OCI-LY1 (cell line): ENCODE data around the gene GPR155.

Source experiments
- EZH2 ChIP-seq: fragments of 200-600 bp; sonication (generic), shearing (Covaris generic); IDR thresholded peaks from 2 replicates; pipeline ENCODE4 v1.8.0; 2017; ENCODE audit warnings: borderline replicate concordance, mixed run types, mild to moderate bottlenecking, antibody characterized with exemption, low read length, moderate library complexity, mixed read lengths
- TF ChIP-seq, protein P1 (sequence below): fragments of 200-600 bp; sonication (generic), shearing (Covaris generic); IDR thresholded peaks from 2 replicates; pipeline ENCODE4 v1.5.1; 2017; ENCODE audit warnings: mild to moderate bottlenecking, antibody characterized with exemption, low read length, moderate library complexity, mixed read lengths

DNA sequence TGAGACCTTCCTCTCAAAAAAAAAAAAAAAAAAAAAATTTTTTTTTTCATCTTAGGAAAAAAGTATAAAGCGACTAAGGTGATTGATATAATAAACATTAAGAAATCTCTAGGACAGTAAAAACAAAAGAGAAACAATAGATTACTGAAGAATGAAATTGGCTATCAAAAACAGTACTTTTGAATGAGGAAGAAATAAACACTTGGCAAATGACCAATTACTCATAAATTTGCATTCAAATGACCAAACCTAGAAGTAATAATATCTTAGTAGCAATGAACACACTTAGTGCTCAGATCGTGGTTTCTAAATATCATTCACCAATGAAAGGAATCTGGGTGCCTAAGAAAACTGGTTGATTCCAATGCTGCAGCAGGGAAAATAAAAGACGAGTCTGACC lies 101.6 kb downstream of the GPR155 start:
- TF ChIP-seq, protein P1, sequence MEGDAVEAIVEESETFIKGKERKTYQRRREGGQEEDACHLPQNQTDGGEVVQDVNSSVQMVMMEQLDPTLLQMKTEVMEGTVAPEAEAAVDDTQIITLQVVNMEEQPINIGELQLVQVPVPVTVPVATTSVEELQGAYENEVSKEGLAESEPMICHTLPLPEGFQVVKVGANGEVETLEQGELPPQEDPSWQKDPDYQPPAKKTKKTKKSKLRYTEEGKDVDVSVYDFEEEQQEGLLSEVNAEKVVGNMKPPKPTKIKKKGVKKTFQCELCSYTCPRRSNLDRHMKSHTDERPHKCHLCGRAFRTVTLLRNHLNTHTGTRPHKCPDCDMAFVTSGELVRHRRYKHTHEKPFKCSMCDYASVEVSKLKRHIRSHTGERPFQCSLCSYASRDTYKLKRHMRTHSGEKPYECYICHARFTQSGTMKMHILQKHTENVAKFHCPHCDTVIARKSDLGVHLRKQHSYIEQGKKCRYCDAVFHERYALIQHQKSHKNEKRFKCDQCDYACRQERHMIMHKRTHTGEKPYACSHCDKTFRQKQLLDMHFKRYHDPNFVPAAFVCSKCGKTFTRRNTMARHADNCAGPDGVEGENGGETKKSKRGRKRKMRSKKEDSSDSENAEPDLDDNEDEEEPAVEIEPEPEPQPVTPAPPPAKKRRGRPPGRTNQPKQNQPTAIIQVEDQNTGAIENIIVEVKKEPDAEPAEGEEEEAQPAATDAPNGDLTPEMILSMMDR: no peak
- TF ChIP-seq EZH2: no peak
